HCT116 (cell line): ENCODE results near the gene DNPH1. TPM values are rescaled to one million over a fixed set of nuclear protein-coding genes. Genes with fewer than 3 reads are reported as not detected.

ENCODE experiments used
- ATAC-seq: fragments of 200-7000 bp; cut with Tn5 transposase; 2 replicates; pipeline ENCODE4 v1.9.1; 2020; ENCODE audit warnings: mild to moderate bottlenecking, moderate library complexity
- BruUV-seq: library from RNA; stranded (reverse); fragments of 400-500 nt; replicated peaks from 2 replicates; lab custom pipeline; 2021; lab: Mats Ljungman, UMichigan
- CTCF ChIA-PET: fragments of 300-600 bp; sonication (Branson Sonifier 250); formaldehyde crosslinking; loops from one replicate; lab custom pipeline; 2021; ENCODE audit warnings: antibody characterized with exemption; lab: Charles Lee
- POLR2A ChIA-PET: fragments of 300-600, 350-600 bp; sonication (Branson Sonifier 250); formaldehyde crosslinking; loops from one replicate; lab custom pipeline; 2021; ENCODE audit warnings: antibody characterized with exemption; lab: Charles Lee
- RAD21 ChIA-PET, 2 experiments: fragments of 300-600 bp; sonication (Branson Sonifier 250); formaldehyde crosslinking; loops; one replicate each; lab custom pipeline; 2023; ENCODE audit warnings: low total read pairs in 2 of 2; ENCODE audit not compliant: uncharacterized antibody in 2 of 2, unreplicated experiment in 2 of 2, low non-redundant PET in 1 of 2; lab: Charles Lee
- DNase-seq: peaks from one replicate; pipeline ENCODE4 v3.0.0-alpha.2; 2010; ENCODE audit warnings: low read depth, low spot score
- H2AFZ ChIP-seq: fragments of 200-600 bp; shearing (Covaris generic), sonication (generic); 2 replicates; pipeline ENCODE4 v1.6.1; 2017; ENCODE audit warnings: low read depth, mixed run types, mixed read lengths, antibody characterized with exemption, low read length; ENCODE audit not compliant: poor library complexity, severe bottlenecking
- H3K27ac ChIP-seq: 2 replicates; pipeline ENCODE4 v1.5.1; 2012; ENCODE audit warnings: low read depth, low read length
- H3K27me3 ChIP-seq: fragments of 200-600 bp; sonication (generic); 2 replicates; pipeline ENCODE4 v1.6.1; 2016; ENCODE audit warnings: mixed run types, low read length, mixed read lengths; ENCODE audit not compliant: insufficient read depth
- H3K36me3 ChIP-seq, 2 experiments: fragments of 200-500 bp in 1 of 2; fragments of 200-600 bp in 1 of 2; sonication (Bioruptor generic) in 1 of 2; sonication (generic) in 1 of 2; 2 replicates each; pipeline versions ENCODE4 v1.5.1 to v1.6.1; 2014 to 2016; ENCODE audit warnings: low read length in 2 of 2, inconsistent platforms in 1 of 2, mixed read lengths in 1 of 2, mixed run types in 1 of 2; ENCODE audit not compliant: insufficient read depth in 2 of 2, control insufficient read depth in 1 of 2
- H3K4me1 ChIP-seq, 2 experiments: fragments of 200-600 bp in 1 of 2; sonication (generic) in 1 of 2; 2 replicates each; pipeline versions ENCODE4 v1.5.1 to v1.6.1; 2012 to 2017; ENCODE audit warnings: low read length in 2 of 2, inconsistent platforms in 1 of 2, mild to moderate bottlenecking in 1 of 2, mixed read lengths in 1 of 2, mixed run types in 1 of 2, moderate library complexity in 1 of 2; ENCODE audit not compliant: insufficient read depth in 2 of 2, control insufficient read depth in 1 of 2
- H3K4me2 ChIP-seq: fragments of 200-600 bp; sonication (generic); 2 replicates; pipeline ENCODE4 v1.6.1; 2017; ENCODE audit warnings: mixed run types, low read length, mixed read lengths
- H3K4me3 ChIP-seq, 2 experiments: fragments of 200-600 bp in 1 of 2; sonication (generic) in 1 of 2; replicated peaks in 1 of 2; 2 replicates each; pipeline ENCODE4 v1.5.1; 2011 to 2016; ENCODE audit warnings: low read length in 2 of 2, control low read depth in 1 of 2, low read depth in 1 of 2, mild to moderate bottlenecking in 1 of 2, mixed read lengths in 1 of 2, mixed run types in 1 of 2
- H3K79me2 ChIP-seq: fragments of 200-600 bp; sonication (generic); 2 replicates; pipeline ENCODE4 v1.6.1; 2017; ENCODE audit warnings: mild to moderate bottlenecking, mixed run types, low read length, moderate library complexity, mixed read lengths; ENCODE audit not compliant: insufficient read depth
- H3K9ac ChIP-seq: fragments of 200-600 bp; sonication (generic); 2 replicates; pipeline ENCODE4 v1.6.1; 2016; ENCODE audit warnings: low read length, mixed read lengths
- H3K9me2 ChIP-seq: fragments of 200-600 bp; sonication (generic), shearing (Covaris generic); 2 replicates; pipeline ENCODE4 v1.6.1; 2017; ENCODE audit warnings: mixed run types, mild to moderate bottlenecking, moderate library complexity; ENCODE audit not compliant: insufficient read depth
- H3K9me3 ChIP-seq, 2 experiments: fragments of 200-500 bp in 1 of 2; fragments of 200-600 bp in 1 of 2; sonication (Bioruptor generic) in 1 of 2; sonication (generic) in 1 of 2; 2 replicates each; pipeline ENCODE4 v1.6.1; 2014 to 2017; ENCODE audit warnings: low read length in 2 of 2, mixed read lengths in 2 of 2, inconsistent platforms in 1 of 2, low read depth in 1 of 2, mild to moderate bottlenecking in 1 of 2, mixed run types in 1 of 2, moderate library complexity in 1 of 2; ENCODE audit not compliant: control insufficient read depth in 1 of 2, insufficient read depth in 1 of 2
- H4K20me1 ChIP-seq: fragments of 200-600 bp; sonication (generic), shearing (Covaris generic); 2 replicates; pipeline ENCODE4 v1.6.1; 2017; ENCODE audit warnings: mixed run types, mild to moderate bottlenecking, moderate library complexity; ENCODE audit not compliant: insufficient read depth
- ATF3 ChIP-seq: IDR thresholded peaks from 2 replicates; pipeline ENCODE4 v1.6.1; 2012
- CBX3 ChIP-seq: IDR thresholded peaks from 2 replicates; pipeline ENCODE4 v1.6.1; 2012; ENCODE audit warnings: low read depth
- CEBPB ChIP-seq: IDR thresholded peaks from 2 replicates; pipeline ENCODE4 v1.6.1; 2012; ENCODE audit warnings: low read depth
- EZH2 ChIP-seq: fragments of 200-600 bp; sonication (generic); IDR thresholded peaks from 2 replicates; pipeline ENCODE4 v1.6.1; 2017; ENCODE audit warnings: antibody characterized with exemption, mixed run types
- EZH2phosphoT487 ChIP-seq: fragments of 200-600 bp; IDR thresholded peaks from 2 replicates; pipeline ENCODE4 v1.6.1; 2018; ENCODE audit warnings: antibody characterized with exemption, borderline replicate concordance
- FOSL1 ChIP-seq: IDR thresholded peaks from 2 replicates; pipeline ENCODE4 v1.6.1; 2012; ENCODE audit warnings: low read depth
- JUND ChIP-seq: IDR thresholded peaks from 2 replicates; pipeline ENCODE4 v1.6.1; 2012
- POLR2A ChIP-seq: IDR thresholded peaks from 2 replicates; pipeline ENCODE4 v1.7.0; 2011; ENCODE audit warnings: borderline replicate concordance; ENCODE audit not compliant: insufficient read depth, insufficient read length; ENCODE audit errors: extremely low read depth
- RAD21 ChIP-seq: IDR thresholded peaks from 2 replicates; pipeline ENCODE4 v1.6.1; 2012; ENCODE audit warnings: low read depth, mild to moderate bottlenecking
- SIN3A ChIP-seq: IDR thresholded peaks from 2 replicates; pipeline ENCODE4 v1.6.1; 2012; ENCODE audit warnings: low read depth
- SP1 ChIP-seq: IDR thresholded peaks from 2 replicates; pipeline ENCODE4 v1.6.1; 2012; ENCODE audit warnings: low read depth
- SRF ChIP-seq: IDR thresholded peaks from 2 replicates; pipeline ENCODE4 v1.6.1; 2012; ENCODE audit warnings: low read depth
- TCF7L2 ChIP-seq: IDR thresholded peaks from 2 replicates; pipeline ENCODE4 v1.7.0; 2011; ENCODE audit warnings: borderline replicate concordance, inconsistent platforms; ENCODE audit not compliant: insufficient read depth, insufficient read length; ENCODE audit errors: extremely low read depth
- YY1 ChIP-seq: IDR thresholded peaks from 2 replicates; pipeline ENCODE4 v1.6.1; 2011; ENCODE audit warnings: low read length, low read depth, moderate library complexity, mild to moderate bottlenecking; ENCODE audit not compliant: insufficient replicate concordance; ENCODE audit errors: extremely low read depth
- ZFX ChIP-seq: fragments of 450-650 bp; IDR thresholded peaks from 2 replicates; pipeline ENCODE4 v1.6.1; 2017
- ZNF274 ChIP-seq: fragments of 200-500 bp; sonication (Bioruptor generic); IDR thresholded peaks from 2 replicates; pipeline ENCODE4 v1.6.1; 2014; ENCODE audit warnings: mild to moderate bottlenecking, low read depth, low read length, inconsistent platforms
- intact Hi-C: fragments of 100-400 bp; cut with micrococcal nuclease; formaldehyde crosslinking; loops from 2 replicates; pipeline ENCODE4 v1.10.0; 2022
- total RNA-seq: library from RNA; stranded (reverse); gene quantifications from one replicate; pipeline ENCODE4 v1.2.1, GENCODE V29; 2021; ENCODE audit not compliant: unreplicated experiment
- TF ChIP-seq, protein P1 (sequence below): IDR thresholded peaks from 2 replicates; pipeline ENCODE4 v1.6.1; 2012

DNPH1 gene
- total RNA-seq, 1 experiment from 2014 or later, result 117 TPM

DNA sequence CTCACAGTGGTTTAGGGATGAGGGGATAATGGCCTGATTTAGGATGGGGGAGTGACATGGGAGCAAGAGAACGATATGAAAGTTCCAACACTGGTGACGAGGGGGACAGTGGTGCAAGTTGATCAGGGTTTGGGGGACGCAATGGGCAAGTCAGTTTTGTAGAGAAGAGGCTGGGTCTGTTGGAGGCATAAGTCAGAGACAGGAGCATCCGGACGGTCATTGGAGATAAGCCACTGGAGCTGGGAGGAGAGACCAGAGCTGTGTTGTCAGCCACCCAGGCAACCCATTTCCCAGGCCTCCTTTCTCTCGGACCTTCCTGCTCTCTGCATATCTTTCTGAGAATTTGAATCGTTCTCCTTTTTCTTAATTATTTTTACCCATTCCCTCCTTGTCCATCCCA lies 9.5 kb downstream of the DNPH1 start:
- TF ChIP-seq ATF3 (no peak), YY1 (no peak), ZNF274 (no peak), EZH2 (no peak), JUND (no peak), EZH2phosphoT487 (no peak), CBX3 (no peak), CEBPB (no peak), POLR2A (no peak), FOSL1 (no peak), RAD21 (no peak), ZFX (no peak), SRF (no peak), TCF7L2 (no peak), SIN3A (no peak), SP1 (no peak)
- TF ChIP-seq, protein P1, sequence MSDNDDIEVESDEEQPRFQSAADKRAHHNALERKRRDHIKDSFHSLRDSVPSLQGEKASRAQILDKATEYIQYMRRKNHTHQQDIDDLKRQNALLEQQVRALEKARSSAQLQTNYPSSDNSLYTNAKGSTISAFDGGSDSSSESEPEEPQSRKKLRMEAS, result no peak
- DNase-seq, result no peak
- ChIA-PET CTCF (no interaction called here), POLR2A (no interaction called here), RAD21 (no interaction called here)
- Histone ChIP-seq H3K27me3 (no peaks in the 10 kb centered on the region), H3K4me1 (no peaks in the 10 kb centered on the region), H3K36me3 (peaks cover 4 to 7% of the 10 kb centered on the region in 2 experiments; a peak in 1 of 4 replicates), H3K4me2 (no peak overlapping the region), H3K79me2 (no peaks in the 10 kb centered on the region), H4K20me1 (no peaks in the 10 kb centered on the region), H3K27ac (no peak overlapping the region), H3K9me2 (no peaks in the 10 kb centered on the region), H2AFZ (no peak overlapping the region), H3K9me3 (no peaks in the 10 kb centered on the region), H3K4me3 (no peak overlapping the region), H3K9ac (no peak overlapping the region)
- intact Hi-C loops, result no loop called here
- no TSS peak for BruUV-seq
- ATAC-seq, result no peak
